HG02852 (cell line): Measurements from ENCODE around the gene PNCK.

Experiments used
- ATAC-seq: cut with Tn5 transposase; IDR thresholded peaks from one replicate; pipeline ENCODE4 v1.9.1; 2021; ENCODE audit warnings: mild to moderate bottlenecking, moderate library complexity; ENCODE audit not compliant: unreplicated experiment

PNCK gene

DNA sequence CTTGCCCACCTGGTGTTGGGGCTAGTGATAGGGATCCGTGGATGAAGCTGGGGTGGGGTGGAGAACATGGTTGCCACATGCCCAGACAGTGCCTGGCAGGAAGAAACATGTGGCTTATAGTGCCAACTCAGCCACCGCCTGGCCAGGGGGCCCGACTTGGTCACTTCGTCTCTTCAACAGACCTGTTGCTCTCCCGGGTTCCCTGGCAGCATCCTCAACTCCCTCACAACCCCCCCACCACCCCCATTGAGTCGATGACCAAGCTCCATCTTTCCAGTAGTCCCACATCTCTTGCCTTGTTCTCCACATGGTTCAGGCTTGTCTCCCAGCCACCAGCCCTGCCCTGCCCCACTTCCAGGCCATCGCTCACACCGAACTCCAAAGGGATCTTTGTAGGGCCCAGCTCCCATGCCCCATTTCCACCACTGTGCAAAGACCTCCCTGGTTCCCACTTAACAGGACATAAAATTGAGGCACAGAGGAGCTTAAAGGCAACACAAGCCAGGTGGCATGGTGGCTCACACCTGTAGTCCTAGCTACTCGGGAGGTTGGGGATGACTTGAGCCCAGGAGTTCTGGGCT, 7.8 kb downstream of the PNCK start:
- no peak for ATAC-seq

DNA sequence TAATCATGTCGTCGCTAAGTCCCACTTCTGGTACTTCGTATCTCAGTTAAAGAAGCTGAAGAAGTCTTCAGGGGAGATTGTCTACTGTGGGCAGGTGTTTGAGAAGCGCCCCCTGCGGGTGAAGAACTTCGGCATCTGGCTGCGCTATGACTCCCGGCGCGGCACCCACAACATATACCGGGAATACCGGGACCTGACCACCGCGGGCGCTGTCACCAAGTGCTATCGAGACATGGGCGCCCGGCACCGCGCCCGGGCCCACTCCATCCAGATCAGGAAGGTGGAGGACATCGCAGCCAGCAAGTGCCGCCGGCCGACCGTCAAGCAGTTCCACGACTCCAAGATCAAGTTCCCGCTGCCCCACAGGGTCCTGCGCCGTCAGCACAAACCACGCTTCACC, 11.3 kb downstream of the PNCK start:
- no peak for ATAC-seq

- ATAC-seq: no peak
Measured at GRCh38 chrX:153659268-153659667, 14.3 kb downstream of the PNCK start.

GRCh38 chrX:153657161-153657560, 16.5 kb downstream of the PNCK start:
- no peak for ATAC-seq

- ATAC-seq: no peak
Measured at GRCh38 chrX:153653556-153653955, 20.1 kb downstream of the PNCK start.

DNA sequence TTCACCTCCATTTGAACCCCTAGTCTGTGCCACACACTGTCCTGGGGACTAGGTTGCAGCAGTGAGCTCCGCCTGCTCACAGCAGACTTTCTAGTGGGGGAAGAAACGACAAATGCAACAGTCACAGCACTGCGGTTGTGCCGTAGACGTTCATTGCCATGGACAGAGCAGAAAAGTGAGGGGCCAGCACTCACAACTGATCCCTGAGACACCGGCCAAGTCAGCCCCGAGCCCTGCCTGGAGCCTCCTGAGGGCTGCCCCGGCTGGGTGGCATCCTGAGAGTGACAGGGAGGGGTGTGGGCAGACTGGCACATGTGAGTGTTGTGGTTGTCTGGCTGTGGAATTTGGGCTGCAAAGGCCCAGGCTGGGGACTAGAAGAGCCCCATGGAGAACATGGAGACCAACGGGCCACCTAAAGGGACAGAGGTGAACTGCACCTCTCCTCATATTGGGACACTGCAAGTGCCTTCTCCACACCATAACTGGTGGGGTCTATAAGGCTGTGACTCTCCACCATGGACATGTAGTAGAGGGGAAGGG, 22.0 kb downstream of the PNCK start:
- no peak for ATAC-seq

DNA sequence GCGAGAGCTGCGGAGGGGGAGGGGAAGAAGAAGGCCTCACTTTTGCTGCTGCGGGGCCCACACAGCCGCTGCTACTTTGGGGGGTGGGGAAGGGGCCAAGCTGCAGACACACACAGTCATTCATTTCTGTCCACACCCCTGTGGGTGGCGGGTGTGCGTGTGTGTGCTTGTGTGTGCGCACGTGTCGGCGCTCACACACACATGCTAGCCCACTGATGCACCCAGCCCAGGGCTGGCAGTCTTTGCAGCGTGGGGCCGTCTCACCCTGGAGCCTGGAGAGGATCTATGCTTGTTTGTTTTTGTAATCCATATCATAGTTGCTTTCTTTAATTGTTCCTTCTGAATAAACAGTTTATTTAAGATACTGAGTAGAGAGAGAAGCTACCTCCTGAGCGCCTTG, 22.7 kb downstream of the PNCK start:
- no peak for ATAC-seq

DNA sequence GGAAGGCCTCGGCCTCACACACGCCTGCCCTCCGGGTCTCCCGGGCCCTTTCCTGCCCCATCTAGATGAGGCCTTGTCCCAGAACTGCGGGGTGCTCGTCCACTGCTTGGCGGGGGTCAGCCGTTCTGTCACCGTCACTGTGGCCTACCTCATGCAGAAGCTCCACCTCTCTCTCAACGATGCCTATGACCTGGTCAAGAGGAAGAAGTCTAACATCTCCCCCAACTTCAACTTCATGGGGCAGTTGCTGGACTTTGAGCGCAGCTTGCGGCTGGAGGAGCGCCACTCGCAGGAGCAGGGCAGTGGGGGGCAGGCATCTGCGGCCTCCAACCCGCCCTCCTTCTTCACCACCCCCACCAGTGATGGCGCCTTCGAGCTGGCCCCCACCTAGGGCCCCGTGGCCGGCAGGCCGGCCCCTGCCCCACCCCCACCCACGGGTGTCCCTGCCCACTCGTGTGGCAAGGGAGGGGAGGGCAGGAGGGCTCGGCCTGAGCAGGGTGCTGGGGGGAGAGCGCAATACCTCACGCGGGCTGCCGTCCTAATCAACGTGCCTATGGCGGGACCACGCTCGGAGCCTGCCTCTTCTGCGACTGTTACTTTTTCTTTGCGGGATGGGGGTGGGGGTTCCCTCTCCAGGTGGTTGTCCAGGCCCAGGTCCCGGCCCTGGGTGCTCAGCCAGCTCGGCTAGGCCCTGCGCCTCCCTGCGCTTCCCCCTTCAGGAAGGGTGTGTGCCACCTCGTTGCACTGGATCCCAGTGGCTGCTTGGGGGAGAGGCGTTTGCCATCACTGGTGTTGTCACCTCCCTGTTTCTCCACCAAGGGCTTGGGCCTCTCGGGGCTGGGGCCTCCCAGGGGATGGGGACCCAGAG, 23.5 kb downstream of the PNCK start:
- no peak for ATAC-seq

- ATAC-seq: no peak
Measured at GRCh38 chrX:153649178-153649914, 24.3 kb downstream of the PNCK start.

- no peak for ATAC-seq
Measured at GRCh38 chrX:153648358-153649177, 25.0 kb downstream of the PNCK start.

DNA sequence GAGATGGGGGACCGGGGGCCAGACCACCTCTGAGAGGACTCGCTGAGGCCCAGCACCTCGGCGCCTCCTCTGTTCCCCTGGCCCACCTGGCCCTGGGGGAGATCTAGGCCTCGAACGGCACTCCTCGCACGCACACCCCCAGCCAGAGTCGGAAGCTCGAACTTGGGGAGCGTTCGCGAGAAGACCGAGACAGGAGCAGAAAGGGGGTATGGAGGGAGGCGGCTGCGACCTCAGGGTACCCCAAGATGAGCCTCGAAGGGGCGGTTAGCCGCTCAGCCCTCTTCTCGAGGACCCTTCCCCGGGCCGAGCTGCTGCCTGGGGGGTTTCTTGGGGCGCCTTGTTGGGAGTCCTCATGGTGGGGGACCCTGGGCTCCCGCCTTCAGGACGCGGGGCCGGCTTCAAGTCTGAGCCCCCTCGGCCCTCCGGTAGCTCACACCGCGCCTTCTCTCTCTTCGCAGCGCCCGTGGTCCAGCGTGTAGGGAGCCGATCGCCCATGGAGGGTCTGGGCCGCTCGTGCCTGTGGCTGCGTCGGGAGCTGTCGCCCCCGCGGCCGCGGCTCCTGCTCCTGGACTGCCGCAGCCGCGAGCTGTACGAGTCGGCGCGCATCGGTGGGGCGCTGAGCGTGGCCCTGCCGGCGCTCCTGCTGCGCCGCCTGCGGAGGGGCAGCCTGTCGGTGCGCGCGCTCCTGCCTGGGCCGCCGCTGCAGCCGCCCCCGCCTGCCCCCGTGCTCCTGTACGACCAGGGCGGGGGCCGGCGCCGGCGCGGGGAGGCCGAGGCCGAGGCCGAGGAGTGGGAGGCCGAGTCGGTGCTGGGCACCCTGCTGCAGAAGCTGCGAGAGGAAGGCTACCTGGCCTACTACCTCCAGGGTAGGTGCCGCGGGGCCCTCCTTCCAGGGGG, 25.9 kb downstream of the PNCK start:
- ATAC-seq: no peak

DNA sequence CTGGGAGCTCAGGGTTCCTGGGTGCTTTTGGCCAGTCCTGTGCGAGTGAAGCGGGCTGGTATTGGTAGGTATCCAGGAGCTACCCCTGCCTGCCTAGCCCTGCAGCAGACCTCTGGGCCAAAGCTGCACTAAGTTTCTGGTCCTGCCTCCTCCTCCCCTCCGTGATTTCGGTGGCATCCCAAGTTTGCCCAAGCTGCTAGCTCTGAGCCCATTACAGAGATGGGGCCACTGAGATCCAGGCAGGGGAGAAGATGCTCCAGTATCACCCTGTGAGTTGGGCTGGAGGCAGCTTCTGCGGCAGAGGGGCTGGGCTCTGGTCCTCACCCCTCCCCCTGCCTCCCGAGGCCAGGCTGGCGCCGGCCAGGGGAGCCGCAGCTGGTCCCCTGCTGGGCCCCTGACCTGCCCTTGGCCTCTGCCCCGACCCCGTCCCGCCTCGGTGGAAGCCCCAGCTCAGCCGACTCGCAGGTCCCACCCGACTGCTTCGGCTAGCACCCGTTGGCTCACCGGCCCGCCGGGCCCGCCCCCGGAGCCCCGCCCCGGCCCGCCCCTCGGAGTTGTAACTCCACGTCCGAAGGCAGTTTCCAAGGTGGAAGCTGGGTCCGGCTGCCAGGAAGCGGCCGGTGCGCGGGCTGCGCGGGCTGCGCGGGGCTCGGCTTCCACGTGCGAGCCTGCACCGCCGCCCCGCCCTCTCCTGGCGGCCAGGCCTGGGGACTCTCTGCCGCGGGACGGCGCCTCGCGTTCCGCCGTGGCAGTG, 26.8 kb downstream of the PNCK start, which contains the start of gene DUSP9:
Gene DUSP9, plus strand, starts transcription at position 584 of the 754 bp plus-strand sequence. CDS start 751 bp downstream, outside the sequence.
- no peak for ATAC-seq

GRCh38 chrX:153645921-153646488, 27.6 kb downstream of the PNCK start:
- no peak for ATAC-seq

DNA sequence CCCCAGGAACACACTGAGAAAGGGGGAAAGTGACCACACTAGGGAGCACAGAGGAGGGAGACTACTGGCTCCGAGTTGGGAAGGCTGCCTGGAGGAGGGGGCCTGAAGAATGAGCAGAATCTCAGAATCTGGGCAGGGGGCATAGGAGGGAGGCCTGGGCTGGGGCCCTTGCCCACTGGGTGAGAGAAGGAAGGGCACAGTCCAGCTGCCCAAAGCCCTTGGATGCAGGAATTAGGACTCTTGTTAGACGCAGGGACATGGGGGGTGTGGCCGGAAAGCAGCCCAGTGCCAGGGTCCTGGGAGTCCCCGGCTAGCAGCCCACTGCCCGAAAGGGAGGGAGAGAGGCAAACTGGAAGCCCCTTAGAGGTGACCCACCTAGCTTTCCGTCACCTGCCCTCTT, 28.5 kb downstream of the PNCK start:
- ATAC-seq: no peak

DNA sequence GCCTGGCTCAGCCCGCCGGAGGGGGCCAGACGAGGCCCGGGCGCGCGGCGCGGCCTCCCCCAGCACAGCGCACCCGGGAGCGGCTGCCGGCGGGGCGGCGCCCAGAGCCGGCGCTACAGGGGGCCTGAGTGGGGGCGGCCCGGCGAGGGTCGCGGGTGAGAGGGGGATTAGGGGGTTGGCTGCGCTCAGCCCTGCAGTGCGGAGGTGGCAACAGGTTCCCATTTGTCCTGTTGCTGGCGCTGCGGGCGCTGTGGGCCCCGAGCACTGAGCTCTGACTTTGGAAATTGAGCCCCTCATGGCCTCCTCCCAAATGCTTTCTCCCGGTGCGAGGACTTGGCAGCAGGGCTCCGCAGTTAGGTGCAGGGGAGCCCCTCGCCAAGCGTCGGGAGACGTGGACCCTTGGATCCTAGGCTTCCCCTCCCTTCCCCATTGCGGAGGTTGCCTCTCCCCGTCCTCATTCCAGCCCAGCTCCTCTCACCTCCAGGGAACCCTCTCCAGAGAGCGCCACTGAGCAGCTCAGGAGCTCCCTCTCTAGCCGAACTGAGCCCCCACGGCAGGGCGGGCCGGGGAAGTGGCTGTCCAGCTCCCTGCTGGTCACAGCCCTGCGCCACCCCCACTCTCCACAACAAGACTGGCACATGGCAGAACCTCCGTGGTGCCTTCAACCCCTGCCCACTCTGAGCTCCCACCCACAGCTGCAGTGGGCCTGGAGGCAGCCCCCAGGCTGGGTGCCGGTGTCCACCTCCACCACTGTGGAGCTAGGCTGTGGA, 29.1 kb downstream of the PNCK start:
- ATAC-seq: no peak

- no peak for ATAC-seq
Measured at GRCh38 chrX:153643431-153644351, 29.9 kb downstream of the PNCK start.
